Esophagus squamous epithelium (tissue), 4 donors: ENCODE measurements around the gene GALNT4.

Experiments used
- CTCF ChIP-seq, 6 experiments: fragments of 450-650 bp in 4 of 6; fragments of 200-600 bp in 2 of 6; sonication (generic) in 2 of 6; IDR thresholded peaks; one replicate each; pipeline ENCODE4 v1.5.1; 2016 to 2019; ENCODE audit warnings: antibody characterized with exemption in 6 of 6, mild to moderate bottlenecking in 4 of 6, moderate library complexity in 4 of 6
- POLR2A ChIP-seq, 4 donors: fragments of 450-650 bp; IDR thresholded peaks; one replicate each; pipeline ENCODE4 v1.6.1; 2017; ENCODE audit warnings: antibody characterized with exemption in 4 of 4, mild to moderate bottlenecking in 4 of 4, moderate library complexity in 3 of 4

GRCh38 chr12:89521364-89522223, 3.0 kb downstream of the GALNT4 start:
- TF ChIP-seq POLR2A (IDR thresholded peaks at IDR 0.05), result no peak
- no peak for TF ChIP-seq CTCF (IDR thresholded peaks at IDR 0.05)
